Upper lobe of right lung (tissue), 1 donor: ENCODE data around the gene TMEM239. TPM values are rescaled to one million over a fixed set of nuclear protein-coding genes. Genes with fewer than 3 reads are reported as not detected.

Experiments
- ATAC-seq: fragments of 200-7000 bp; cut with Tn5 transposase; one replicate; pipeline ENCODE4 v1.9.1; 2020; ENCODE audit warnings: mild to moderate bottlenecking, moderate library complexity
- DNase-seq: peaks from one replicate; pipeline ENCODE4 v3.0.0-alpha.2; 2020
- H3K27ac ChIP-seq: fragments of 200-600 bp; one replicate; pipeline ENCODE4 v1.8.0; 2022
- H3K27me3 ChIP-seq: fragments of 200-600 bp; one replicate; pipeline ENCODE4 v1.8.0; 2022; ENCODE audit warnings: mild to moderate bottlenecking
- H3K36me3 ChIP-seq: fragments of 200-600 bp; one replicate; pipeline ENCODE4 v1.8.0; 2022
- H3K4me1 ChIP-seq: fragments of 200-600 bp; one replicate; pipeline ENCODE4 v1.8.0; 2022
- H3K4me3 ChIP-seq: fragments of 200-600 bp; one replicate; pipeline ENCODE4 v1.8.0; 2022; ENCODE audit warnings: mild to moderate bottlenecking
- H3K9me3 ChIP-seq: fragments of 200-600 bp; one replicate; pipeline ENCODE4 v1.8.0; 2022
- CTCF ChIP-seq: fragments of 200-600 bp; IDR thresholded peaks from one replicate; pipeline ENCODE4 v1.8.0; 2022; ENCODE audit warnings: antibody characterized with exemption
- intact Hi-C: fragments of 100-400 bp; cut with DNase I; formaldehyde crosslinking; loops from one replicate; pipeline ENCODE4 v1.11.0; 2022
- total RNA-seq: library from RNA; stranded (reverse); fragmentation: NEBNext Ultra II Directional; extraction: Animal tissue kit (Norgen Biotek cat#: 25700); gene quantifications from one replicate; pipeline ENCODE4 v1.2.1, GENCODE V29; 2021
- donor health status: DM: no; HTN: yes; CAD: no; lungs with severe emphysema.

Gene TMEM239
- total RNA-seq, 1 donor from 2014 or later: not detected

- no peak overlapping the region for H3K27ac ChIP-seq
- DNase-seq (no peak), ATAC-seq (no peak)
- H3K4me1 ChIP-seq: peaks cover 3% of the 10 kb centered on the region
- no peaks in the 10 kb centered on the region for H3K36me3 ChIP-seq
- no peak overlapping the region for H3K4me3 ChIP-seq
- H3K27me3 ChIP-seq: no peaks in the 10 kb centered on the region
- no peak for TF ChIP-seq CTCF
- H3K9me3 ChIP-seq: no peaks in the 10 kb centered on the region
- intact Hi-C loops: no loop called here
These were observed 33.4 kb downstream of the TMEM239 start for GRCh38 chr20:2849529-2849928.

- no peaks in the 10 kb centered on the region for H3K36me3 ChIP-seq
- no peak overlapping the region for H3K27ac ChIP-seq
- no peak for ATAC-seq
- H3K27me3 ChIP-seq: no peaks in the 10 kb centered on the region
- intact Hi-C loops: no loop called here
- H3K9me3 ChIP-seq: no peaks in the 10 kb centered on the region
- no peak for TF ChIP-seq CTCF
- DNase-seq: no peak
- peaks cover 3% of the 10 kb centered on the region for H3K4me1 ChIP-seq
- no peak overlapping the region for H3K4me3 ChIP-seq
These were observed 34.9 kb downstream of the TMEM239 start for GRCh38 chr20:2851086-2851485.

GRCh38 chr20:2858591-2858990 is 42.4 kb downstream of the TMEM239 start:
- DNase-seq (no peak), ATAC-seq (no peak)
- Histone ChIP-seq H3K36me3 (peaks cover 31% of the 10 kb centered on the region), H3K9me3 (no peaks in the 10 kb centered on the region), H3K4me3 (no peak overlapping the region), H3K4me1 (no peaks in the 10 kb centered on the region), H3K27ac (no peak overlapping the region), H3K27me3 (no peaks in the 10 kb centered on the region)
- intact Hi-C loops: no loop called here
- no peak for TF ChIP-seq CTCF

- TF ChIP-seq CTCF: no peak
- Histone ChIP-seq H3K36me3 (peaks cover 38% of the 10 kb centered on the region), H3K9me3 (no peaks in the 10 kb centered on the region), H3K27ac (no peak overlapping the region), H3K4me3 (no peak overlapping the region), H3K27me3 (no peaks in the 10 kb centered on the region), H3K4me1 (no peaks in the 10 kb centered on the region)
- peak; percentile 21 for ATAC-seq
- intact Hi-C loops: no loop called here
- no peak for DNase-seq
These were observed 43.4 kb downstream of the TMEM239 start for GRCh38 chr20:2859330-2860121.

- TF ChIP-seq CTCF: no peak
- H3K27ac ChIP-seq: no peak overlapping the region
- no peak overlapping the region for H3K4me3 ChIP-seq
- ATAC-seq (no peak), DNase-seq (no peak)
- H3K27me3 ChIP-seq: no peaks in the 10 kb centered on the region
- no peaks in the 10 kb centered on the region for H3K4me1 ChIP-seq
- intact Hi-C loops: no loop called here
- H3K36me3 ChIP-seq: peaks cover 55% of the 10 kb centered on the region
- H3K9me3 ChIP-seq: no peaks in the 10 kb centered on the region
These were observed 48.5 kb downstream of the TMEM239 start for GRCh38 chr20:2864626-2865025.
